Endothelial cell of umbilical vein (primary cell): Measurements from ENCODE around the gene ATCAY. TPM values are rescaled to one million over a fixed set of nuclear protein-coding genes. Genes with fewer than 3 reads are reported as not detected.

Source experiments
- BruUV-seq: library from RNA; stranded (reverse); fragments of 400-500 nt; replicated peaks from 2 replicates; lab custom pipeline; 2021; lab: Mats Ljungman, UMichigan
- CTCF ChIA-PET: fragments of 300-600, 350-600 bp; sonication (Branson Sonifier 250); formaldehyde crosslinking; loops from one replicate; lab custom pipeline; 2021; ENCODE audit warnings: antibody characterized with exemption, inconsistent platforms; lab: Charles Lee
- POLR2A ChIA-PET: fragments of 300-600, 350-600 bp; sonication (Branson Sonifier 250); formaldehyde crosslinking; loops from one replicate; lab custom pipeline; 2021; ENCODE audit warnings: antibody characterized with exemption, inconsistent platforms; lab: Charles Lee
- DNase-seq: peaks from one replicate; pipeline ENCODE4 v3.0.0-alpha.2; 2011; ENCODE audit warnings: low read depth, low spot score
- FAIRE-seq: peaks from 2 replicates; lab custom pipeline; 2011; peaks lifted over from hg19 to GRCh38; lab: Jason Lieb, UNC
- H2AFZ ChIP-seq: 2 replicates; pipeline ENCODE4 v1.6.0; 2012; ENCODE audit warnings: low read depth, low read length, control low read depth, inconsistent platforms
- H3K27ac ChIP-seq: 2 replicates; pipeline ENCODE4 v1.5.1; 2011; ENCODE audit warnings: low read depth, mild to moderate bottlenecking, control low read depth, low read length, moderate library complexity; ENCODE audit not compliant: insufficient read depth
- H3K27me3 ChIP-seq, 2 experiments: 2 replicates each; pipeline versions ENCODE4 v1.6.0 to v1.6.1; 2011; ENCODE audit warnings: low read length in 2 of 2, mixed read lengths in 1 of 2; ENCODE audit not compliant: control insufficient read depth in 2 of 2, insufficient read depth in 2 of 2
- H3K36me3 ChIP-seq, 2 experiments: 2 replicates in 1 of 2; 3 replicates in 1 of 2; pipeline ENCODE4 v1.5.1; 2011; ENCODE audit warnings: low read length in 2 of 2, mild to moderate bottlenecking in 1 of 2, moderate library complexity in 1 of 2; ENCODE audit not compliant: control insufficient read depth in 2 of 2, insufficient read depth in 2 of 2; ENCODE audit errors: extremely low read depth in 1 of 2
- H3K4me1 ChIP-seq: 3 replicates; pipeline ENCODE4 v1.5.1; 2011; ENCODE audit warnings: mild to moderate bottlenecking, low read length; ENCODE audit not compliant: control insufficient read depth, insufficient read depth; ENCODE audit errors: extremely low read depth
- H3K4me2 ChIP-seq: 2 replicates; pipeline ENCODE4 v1.6.1; 2011; ENCODE audit warnings: low read length, control low read depth, mixed read lengths; ENCODE audit not compliant: insufficient read depth
- H3K4me3 ChIP-seq, 3 experiments: fragments of 200-600 bp in 1 of 3; sonication (generic), shearing (Covaris generic) in 1 of 3; replicated peaks in 1 of 3; 2 replicates each; pipeline ENCODE4 v1.5.1; 2011 to 2016; ENCODE audit warnings: control low read depth in 3 of 3, low read length in 3 of 3, mild to moderate bottlenecking in 2 of 3, inconsistent platforms in 1 of 3, low read depth in 1 of 3, moderate library complexity in 1 of 3; ENCODE audit not compliant: insufficient read depth in 1 of 3
- H3K79me2 ChIP-seq: 2 replicates; pipeline ENCODE4 v1.6.0; 2012; ENCODE audit warnings: low read length, inconsistent platforms; ENCODE audit not compliant: control insufficient read depth, insufficient read depth
- H3K9ac ChIP-seq: replicated peaks from 2 replicates; pipeline ENCODE3; 2011; ENCODE audit warnings: low read length, control low read depth; ENCODE audit not compliant: insufficient read depth; ENCODE audit errors: extremely low read depth
- H3K9me1 ChIP-seq: replicated peaks from 3 replicates; pipeline ENCODE4 v1.6.0; 2011; ENCODE audit warnings: mild to moderate bottlenecking, low read length; ENCODE audit not compliant: control insufficient read depth, insufficient read depth; ENCODE audit errors: extremely low read depth
- H3K9me3 ChIP-seq: replicated peaks from 2 replicates; pipeline ENCODE4 v1.5.1; 2012; ENCODE audit warnings: low read length, inconsistent platforms; ENCODE audit not compliant: control insufficient read depth, insufficient read depth
- H4K20me1 ChIP-seq: replicated peaks from 2 replicates; pipeline ENCODE3; 2011; ENCODE audit warnings: mild to moderate bottlenecking, low read length; ENCODE audit not compliant: control insufficient read depth, insufficient read depth; ENCODE audit errors: extremely low read depth
- EZH2 ChIP-seq: IDR thresholded peaks from 2 replicates; pipeline ENCODE4 v1.6.1; 2012; ENCODE audit warnings: borderline replicate concordance, low read depth, mild to moderate bottlenecking, moderate library complexity, low read length, inconsistent platforms; ENCODE audit not compliant: severe bottlenecking
- GATA2 ChIP-seq: IDR thresholded peaks from 2 replicates; pipeline ENCODE4 v1.7.0; 2011; ENCODE audit warnings: low read depth, mild to moderate bottlenecking, moderate library complexity, mixed read lengths, low read length; ENCODE audit not compliant: insufficient read length, insufficient read depth
- MAX ChIP-seq: IDR thresholded peaks from 2 replicates; pipeline ENCODE4 v1.6.1; 2011; ENCODE audit not compliant: insufficient read depth, insufficient read length
- MYC ChIP-seq: IDR thresholded peaks from one replicate; pipeline ENCODE4 v1.6.1; 2011; ENCODE audit warnings: mild to moderate bottlenecking, low read depth, low read length
- POLR2A ChIP-seq: IDR thresholded peaks from 2 replicates; pipeline ENCODE4 v1.6.1; 2012; ENCODE audit warnings: low read depth, mild to moderate bottlenecking, control low read depth, low read length
- POLR2AphosphoS5 ChIP-seq: IDR thresholded peaks from 2 replicates; pipeline ENCODE4 v1.6.1; 2012; ENCODE audit warnings: low read depth, mild to moderate bottlenecking, control low read depth, low read length, moderate library complexity; ENCODE audit not compliant: insufficient read depth
- dilution Hi-C: fragments of 300-500 bp; cut with MboI; formaldehyde crosslinking; loops from one replicate; pipeline ENCODE4 v1.15.0; 2019; ENCODE audit warnings: low sequenced_read_pairs; ENCODE audit not compliant: extremely low pct_ligation_motif_present
- intact Hi-C: fragments of 100-400 bp; cut with micrococcal nuclease; formaldehyde crosslinking; loops from one replicate; pipeline ENCODE4 v1.10.0; 2022
- polyA plus RNA-seq, 4 experiments: library from polyadenylated mRNA; depleted of rRNA in 3 of 4; stranded (reverse) in 3 of 4; unstranded in 1 of 4; fragments of >200 nt; gene quantifications; 2 replicates each; pipeline versions ENCODE4 v1.2.1 to v1.2.3, GENCODE V29; 2011 to 2012; ENCODE audit warnings: missing spikeins in 1 of 4
- total RNA-seq: library from RNA; stranded (reverse); gene quantifications from 2 replicates; pipeline ENCODE4 v1.2.3, GENCODE V29; 2021

ATCAY gene
- total and polyA plus RNA-seq, 2 donors (not counting 3 experiments of a cell fraction or from before 2014, with no cell fraction given): 0.03 TPM; not detected in 1

GRCh38 chr19:3863648-3864047 is 16.8 kb upstream of the ATCAY start:
- Histone ChIP-seq H3K9ac (no peak overlapping the region), H3K79me2 (no peaks in the 10 kb centered on the region), H3K36me3 (no peaks in the 10 kb centered on the region), H3K4me3 (no peak overlapping the region), H3K4me2 (no peak overlapping the region), H3K9me1 (no peaks in the 10 kb centered on the region), H4K20me1 (no peaks in the 10 kb centered on the region), H3K27ac (no peak overlapping the region), H3K27me3 (peaks cover 10 to 17% of the 10 kb centered on the region in 2 experiments), H2AFZ (no peak overlapping the region), H3K9me3 (no peaks in the 10 kb centered on the region), H3K4me1 (no peaks in the 10 kb centered on the region)
- DNase-seq: no peak
- dilution Hi-C loops (no loop called here), intact Hi-C loops (no loop called here)
- POLR2A ChIA-PET: no interaction called here
- CTCF ChIA-PET: interaction anchor here (0.5 to 1.4 kb wide), 2 partner anchors 11 to 304 kb away, joined by 3 read pairs; no protein-coding TSS in a partner anchor
- BruUV-seq: no TSS peak
- TF ChIP-seq POLR2A: no peak
- no peak for TF ChIP-seq POLR2AphosphoS5
- no peak for TF ChIP-seq GATA2
- TF ChIP-seq MYC: no peak
- TF ChIP-seq EZH2: no peak
- no peak for FAIRE-seq

GRCh38 chr19:3866910-3867638 is 13.4 kb upstream of the ATCAY start:
- peaks cover 15 to 19% of the 10 kb centered on the region in 2 experiments for H3K27me3 ChIP-seq
- CTCF ChIA-PET: interaction anchor here (1.5 to 2.0 kb wide), 2 partner anchors 10 to 46 kb away, joined by 5 to 6 read pairs; no protein-coding TSS in a partner anchor

More at GRCh38 chr19:3866910-3867638, 13.4 kb upstream of the ATCAY start:
- no TSS peak for BruUV-seq
- H3K36me3 ChIP-seq: no peaks in the 10 kb centered on the region
- H4K20me1 ChIP-seq: no peaks in the 10 kb centered on the region
- no peak overlapping the region for H3K4me3 ChIP-seq
- no peak overlapping the region for H3K9ac ChIP-seq
- H3K4me2 ChIP-seq: no peak overlapping the region
- no peaks in the 10 kb centered on the region for H3K4me1 ChIP-seq
- no peak for FAIRE-seq
- H2AFZ ChIP-seq: no peak overlapping the region
- H3K9me3 ChIP-seq: no peaks in the 10 kb centered on the region
- TF ChIP-seq MAX (no peak), EZH2 (peak; percentile 24)
- intact Hi-C loops (no loop called here), dilution Hi-C loops (no loop called here)
- POLR2A ChIA-PET: no interaction called here
- no peaks in the 10 kb centered on the region for H3K79me2 ChIP-seq
- no peaks in the 10 kb centered on the region for H3K9me1 ChIP-seq
- no peak overlapping the region for H3K27ac ChIP-seq
- DNase-seq: no peak
